ENCODE data around the gene TBC1D3B.
"Not testable (repeated sequence)": the region's sequence is repeated elsewhere in the genome, so short reads cannot be mapped to it uniquely, and the experiment has no call there.

DNA sequence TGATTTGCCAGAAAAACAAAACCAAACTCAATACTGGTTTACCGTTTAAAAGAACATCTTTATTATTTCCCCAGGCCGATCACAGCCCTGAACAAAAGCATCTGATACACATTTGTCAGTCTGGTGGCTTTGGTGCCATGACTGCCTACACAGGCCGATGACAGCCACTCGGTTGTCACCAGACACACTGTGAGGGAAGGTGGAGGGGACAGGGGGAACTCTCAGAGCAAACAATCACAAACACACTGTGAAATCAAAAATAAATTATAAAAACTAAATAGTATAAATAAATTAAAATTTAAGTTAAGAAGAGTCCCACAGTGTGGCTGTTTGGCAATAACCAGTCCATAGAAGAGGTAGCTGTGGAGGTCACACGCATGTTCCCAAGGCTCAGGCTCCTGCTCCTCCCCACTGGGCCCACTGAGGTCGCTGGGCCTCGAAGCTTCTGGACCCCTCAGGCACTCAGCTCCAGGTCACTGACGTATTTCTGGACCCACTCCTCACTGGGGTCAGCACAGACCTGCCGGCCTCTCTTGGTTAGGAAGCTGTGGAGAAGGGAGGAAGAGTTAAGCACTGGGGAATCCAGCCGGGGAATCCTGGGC lies 18.5 kb upstream of the TBC1D3B start:
- TF ChIP-seq, protein P1, sequence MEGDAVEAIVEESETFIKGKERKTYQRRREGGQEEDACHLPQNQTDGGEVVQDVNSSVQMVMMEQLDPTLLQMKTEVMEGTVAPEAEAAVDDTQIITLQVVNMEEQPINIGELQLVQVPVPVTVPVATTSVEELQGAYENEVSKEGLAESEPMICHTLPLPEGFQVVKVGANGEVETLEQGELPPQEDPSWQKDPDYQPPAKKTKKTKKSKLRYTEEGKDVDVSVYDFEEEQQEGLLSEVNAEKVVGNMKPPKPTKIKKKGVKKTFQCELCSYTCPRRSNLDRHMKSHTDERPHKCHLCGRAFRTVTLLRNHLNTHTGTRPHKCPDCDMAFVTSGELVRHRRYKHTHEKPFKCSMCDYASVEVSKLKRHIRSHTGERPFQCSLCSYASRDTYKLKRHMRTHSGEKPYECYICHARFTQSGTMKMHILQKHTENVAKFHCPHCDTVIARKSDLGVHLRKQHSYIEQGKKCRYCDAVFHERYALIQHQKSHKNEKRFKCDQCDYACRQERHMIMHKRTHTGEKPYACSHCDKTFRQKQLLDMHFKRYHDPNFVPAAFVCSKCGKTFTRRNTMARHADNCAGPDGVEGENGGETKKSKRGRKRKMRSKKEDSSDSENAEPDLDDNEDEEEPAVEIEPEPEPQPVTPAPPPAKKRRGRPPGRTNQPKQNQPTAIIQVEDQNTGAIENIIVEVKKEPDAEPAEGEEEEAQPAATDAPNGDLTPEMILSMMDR (IDR thresholded peaks at IDR 0.05; ENCODE audit: low read depth, low read length, poor library complexity, severe bottlenecking), result not testable (repeated sequence)
- TF ChIP-seq EZH2phosphoT487 (IDR thresholded peaks at IDR 0.05; ENCODE audit: borderline replicate concordance, low read length), result not testable (repeated sequence)

Data from DOHH2 (cell line).